ENCODE data around the gene TEKT5.

DNA sequence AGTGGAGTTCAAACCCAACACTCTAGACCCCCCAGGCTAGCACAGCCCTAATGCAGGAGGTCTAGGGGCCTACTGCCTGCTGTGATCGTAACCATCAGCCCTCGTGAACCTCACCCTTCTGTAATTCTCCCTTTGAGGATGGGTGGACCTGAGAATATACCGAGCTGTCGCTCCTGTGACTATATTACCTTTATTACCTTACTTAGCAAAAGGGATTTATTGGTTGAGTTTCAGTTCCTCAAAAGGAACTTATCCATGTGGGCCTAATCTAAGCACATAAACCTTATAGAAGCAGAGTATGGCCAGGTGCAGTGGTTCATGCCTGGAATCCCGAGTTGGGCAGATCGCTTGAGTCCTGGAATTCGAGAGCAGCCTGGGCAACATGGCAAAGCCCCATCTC lies 95.1 kb downstream of the TEKT5 start:
- TF ChIP-seq, protein P1, sequence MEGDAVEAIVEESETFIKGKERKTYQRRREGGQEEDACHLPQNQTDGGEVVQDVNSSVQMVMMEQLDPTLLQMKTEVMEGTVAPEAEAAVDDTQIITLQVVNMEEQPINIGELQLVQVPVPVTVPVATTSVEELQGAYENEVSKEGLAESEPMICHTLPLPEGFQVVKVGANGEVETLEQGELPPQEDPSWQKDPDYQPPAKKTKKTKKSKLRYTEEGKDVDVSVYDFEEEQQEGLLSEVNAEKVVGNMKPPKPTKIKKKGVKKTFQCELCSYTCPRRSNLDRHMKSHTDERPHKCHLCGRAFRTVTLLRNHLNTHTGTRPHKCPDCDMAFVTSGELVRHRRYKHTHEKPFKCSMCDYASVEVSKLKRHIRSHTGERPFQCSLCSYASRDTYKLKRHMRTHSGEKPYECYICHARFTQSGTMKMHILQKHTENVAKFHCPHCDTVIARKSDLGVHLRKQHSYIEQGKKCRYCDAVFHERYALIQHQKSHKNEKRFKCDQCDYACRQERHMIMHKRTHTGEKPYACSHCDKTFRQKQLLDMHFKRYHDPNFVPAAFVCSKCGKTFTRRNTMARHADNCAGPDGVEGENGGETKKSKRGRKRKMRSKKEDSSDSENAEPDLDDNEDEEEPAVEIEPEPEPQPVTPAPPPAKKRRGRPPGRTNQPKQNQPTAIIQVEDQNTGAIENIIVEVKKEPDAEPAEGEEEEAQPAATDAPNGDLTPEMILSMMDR (conservative IDR thresholded peaks at IDR 0.05; ENCODE audit: low read length) = no peak
- TF ChIP-seq EZH2phosphoT487 (IDR thresholded peaks at IDR 0.05; ENCODE audit: borderline replicate concordance) = no peak
